Activated CD4-positive, CD25-positive, alpha-beta regulatory T cell treated with anti-CD3 and anti-CD28 coated beads, Interleukin-2, amount 50 U/mL, for 72 hours (primary cell): ENCODE data around the gene CEP44.
"Not testable (repeated sequence)": the region's sequence is repeated elsewhere in the genome, so short reads cannot be mapped to it uniquely, and the experiment has no call there.

ENCODE experiments used
- DNase-seq: peaks from one replicate; pipeline ENCODE4 v3.0.0; 2021

The CEP44 gene

DNA sequence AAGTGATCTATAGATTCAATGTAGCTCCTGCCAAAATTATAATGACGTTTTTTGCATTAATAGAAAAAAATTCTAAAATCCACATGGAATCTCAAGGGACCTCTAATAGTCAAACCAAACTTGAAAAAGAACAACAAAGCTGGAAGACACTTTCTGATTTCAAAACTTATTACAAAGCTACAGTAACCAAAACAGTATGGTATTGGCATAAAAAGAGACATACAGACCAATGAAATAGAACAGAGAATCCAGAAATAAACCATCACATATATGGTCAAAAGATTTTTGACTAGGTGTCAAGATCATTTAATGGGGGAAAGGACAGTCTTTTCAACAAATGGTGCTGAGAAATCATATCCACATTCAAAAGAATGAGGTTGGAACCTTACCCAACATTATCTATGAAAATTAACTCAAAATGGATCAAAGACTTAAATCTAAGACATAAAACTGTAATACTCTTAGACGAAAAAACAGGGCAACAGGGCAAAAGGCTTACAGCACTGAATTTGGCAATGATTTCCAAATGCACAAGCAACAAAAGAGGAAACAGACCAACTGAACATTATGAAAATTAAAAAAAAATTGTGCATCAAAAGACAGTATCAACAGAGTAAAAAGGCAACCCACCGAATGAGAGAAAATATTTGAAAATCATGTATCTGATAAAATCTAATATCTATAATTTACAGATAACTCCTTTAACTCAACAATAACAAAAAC lies 4.1 kb upstream of the CEP44 start:
- no peak for DNase-seq

GRCh38 chr4:174281182-174281737 lies 2.5 kb upstream of the CEP44 start:
- DNase-seq, result no peak

GRCh38 chr4:174281901-174282300 lies 1.8 kb upstream of the CEP44 start:
- no peak for DNase-seq

GRCh38 chr4:174282836-174283506 lies 740 bp upstream of the CEP44 start:
- DNase-seq, result peak; percentile 67

DNA sequence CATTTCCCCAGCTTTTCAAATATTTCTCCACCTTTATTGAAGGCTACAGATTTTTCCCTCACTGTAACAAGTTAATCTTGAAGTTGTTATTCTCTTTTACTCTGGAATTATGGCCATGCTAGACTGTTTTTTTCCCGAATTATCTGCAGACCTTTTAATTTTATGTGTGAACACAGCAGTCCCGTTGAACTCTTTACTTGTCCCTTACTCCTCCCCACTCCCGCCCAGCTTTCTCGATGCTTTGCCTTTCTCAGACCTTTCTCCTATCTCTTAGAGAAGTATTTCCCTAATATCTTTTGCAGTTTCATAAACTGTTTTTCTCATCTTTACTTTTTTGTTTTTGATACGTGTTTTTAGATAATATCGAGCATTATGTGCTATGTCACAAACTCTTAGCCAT lies 776 bp downstream of the CEP44 start:
- DNase-seq, result no peak

DNA sequence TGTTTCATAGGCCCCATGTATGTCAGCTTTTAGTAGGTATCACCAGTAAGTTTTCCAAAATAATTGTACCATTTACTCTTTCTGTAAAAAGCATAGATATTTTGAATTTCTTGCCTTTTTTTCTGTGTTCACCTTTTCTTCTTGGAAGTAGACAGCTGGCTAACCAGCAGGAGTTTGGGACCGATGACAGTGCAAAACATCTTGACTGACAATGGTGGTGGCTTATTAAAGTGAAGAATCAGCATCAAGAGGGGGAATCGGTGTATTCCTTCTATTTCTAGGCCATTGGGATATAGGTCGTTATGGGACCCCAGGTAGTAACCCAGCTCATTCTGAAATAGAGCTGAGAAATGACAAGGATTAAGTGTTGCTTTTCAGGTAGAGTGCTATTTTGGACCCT lies 3.2 kb downstream of the CEP44 start:
- DNase-seq, result no peak

DNA sequence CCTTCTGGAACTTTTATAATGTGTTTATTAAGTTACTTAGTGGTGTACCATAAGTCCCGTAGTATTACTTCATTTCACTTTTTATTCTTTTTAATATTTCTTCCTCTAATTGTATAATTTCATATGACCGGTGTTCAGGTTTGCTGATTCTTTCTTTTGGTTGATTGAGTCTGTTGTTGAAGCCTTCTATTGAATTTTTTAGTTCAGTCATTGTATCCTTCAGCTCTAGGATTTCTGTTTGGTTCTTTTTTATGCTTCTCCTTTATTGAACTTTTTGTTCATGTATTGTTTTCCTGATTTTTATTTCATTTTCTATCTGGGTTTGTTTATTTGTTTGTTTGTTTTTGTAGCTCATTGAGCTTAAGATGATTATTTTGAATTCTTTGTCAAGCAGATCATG lies 8.8 kb downstream of the CEP44 start:
- no peak for DNase-seq

DNA sequence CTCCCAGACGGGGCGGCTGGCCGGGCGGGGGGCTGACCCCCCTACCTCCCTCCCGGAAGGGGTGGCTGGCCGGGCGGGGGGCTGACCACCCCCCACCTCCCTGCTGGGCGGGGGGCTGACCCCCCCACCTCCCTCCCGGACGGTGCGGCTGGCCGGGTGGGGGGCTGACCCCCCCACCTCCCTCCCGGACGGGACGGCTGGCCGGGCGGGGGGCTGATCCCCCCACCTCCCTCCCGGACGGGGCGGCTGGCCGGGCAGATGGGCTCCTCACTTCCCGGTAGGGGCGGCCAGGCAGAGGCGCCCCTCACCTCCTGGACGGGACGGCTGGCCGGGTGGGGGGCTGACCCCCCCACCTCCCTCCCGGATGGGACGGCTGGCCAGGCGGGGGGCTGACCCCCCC lies 10.9 kb downstream of the CEP44 start:
- not testable (repeated sequence) for DNase-seq

DNA sequence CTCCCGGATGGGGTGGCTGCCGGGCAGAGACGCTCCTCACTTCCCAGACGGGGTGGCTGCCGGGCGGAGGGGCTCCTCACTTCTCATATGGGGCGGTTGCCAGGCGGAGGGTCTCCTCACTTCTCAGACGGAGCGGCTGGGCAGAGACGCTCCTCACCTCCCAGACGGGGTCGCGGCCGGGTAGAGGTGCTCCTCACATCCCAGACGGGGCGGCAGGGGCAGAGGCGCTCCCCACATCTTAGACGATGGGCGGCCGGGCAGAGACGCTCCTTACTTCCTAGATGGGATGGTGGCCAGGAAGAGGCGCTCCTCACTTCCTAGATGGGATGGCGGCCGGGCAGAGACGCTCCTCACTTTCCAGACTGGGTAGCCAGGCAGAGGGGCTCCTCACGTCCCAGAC lies 11.4 kb downstream of the CEP44 start:
- not testable (repeated sequence) for DNase-seq

DNA sequence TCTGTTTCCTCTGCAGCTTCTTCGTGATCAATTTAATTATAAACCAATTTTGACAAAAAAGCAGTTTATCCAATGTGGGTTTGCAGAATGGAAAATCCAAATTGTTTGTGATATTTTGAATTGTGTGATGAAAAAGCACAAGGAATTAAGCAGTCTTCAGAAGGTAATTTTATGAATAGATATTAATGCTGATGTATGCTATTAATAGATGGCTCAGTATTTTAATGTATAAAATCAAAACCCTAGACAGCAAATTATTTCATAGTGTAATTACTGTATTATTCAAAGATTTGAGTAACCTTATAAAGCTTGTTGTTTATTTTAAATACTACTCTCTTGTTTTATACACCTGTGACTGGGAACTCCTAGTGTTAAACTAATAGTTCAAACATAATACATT lies 20.0 kb downstream of the CEP44 start:
- no peak for DNase-seq

GRCh38 chr4:174304664-174305063 lies 21.0 kb downstream of the CEP44 start:
- DNase-seq, result no peak

- no peak for DNase-seq
These were observed 22.2 kb downstream of the CEP44 start for GRCh38 chr4:174305961-174306360.

DNA sequence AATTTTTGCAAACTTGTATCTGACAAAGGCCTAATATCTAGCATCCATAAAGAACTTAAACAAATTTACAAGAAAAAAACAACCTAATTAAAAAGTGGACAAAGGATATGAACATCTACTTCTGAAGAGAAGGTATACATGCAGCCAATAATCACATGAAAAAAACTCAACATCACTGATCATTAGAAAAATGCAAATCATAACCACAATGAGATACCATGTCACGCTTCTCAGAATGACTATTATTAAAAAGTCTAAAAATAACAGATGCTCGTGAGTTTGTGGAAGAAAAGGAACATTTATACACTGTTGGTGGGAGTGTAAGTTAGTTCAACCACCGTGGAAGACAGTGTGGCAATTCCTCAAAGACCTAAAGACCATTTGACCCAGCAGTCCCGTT lies 24.0 kb downstream of the CEP44 start:
- DNase-seq, result no peak

GRCh38 chr4:174312993-174313392 lies 29.3 kb downstream of the CEP44 start:
- no peak for DNase-seq

DNA sequence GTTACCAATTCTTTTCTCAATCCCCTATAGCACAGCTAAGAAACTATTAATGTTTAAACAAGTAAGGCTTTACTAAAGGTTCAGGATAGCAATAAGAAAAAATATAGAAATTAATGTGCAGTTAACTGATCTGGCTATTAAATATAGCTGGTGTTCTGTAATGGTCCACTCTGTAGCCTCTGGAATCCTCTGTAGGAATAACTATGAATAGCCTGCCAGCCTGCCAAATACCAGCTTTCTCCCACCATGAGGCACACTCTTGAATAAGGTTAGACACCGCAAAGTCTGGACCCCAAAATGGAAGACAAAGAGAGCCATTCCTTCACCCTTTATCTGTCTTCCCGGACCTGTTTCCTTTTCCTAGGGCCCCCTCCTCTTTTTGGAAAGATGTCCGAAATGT lies 30.6 kb downstream of the CEP44 start:
- no peak for DNase-seq

GRCh38 chr4:174314770-174315169 lies 31.1 kb downstream of the CEP44 start:
- no peak for DNase-seq

- no peak for DNase-seq
These were observed 32.8 kb downstream of the CEP44 start for GRCh38 chr4:174316546-174316945.

GRCh38 chr4:174316954-174317353 lies 33.2 kb downstream of the CEP44 start:
- no peak for DNase-seq

GRCh38 chr4:174317531-174317930 lies 33.8 kb downstream of the CEP44 start:
- no peak for DNase-seq

DNA sequence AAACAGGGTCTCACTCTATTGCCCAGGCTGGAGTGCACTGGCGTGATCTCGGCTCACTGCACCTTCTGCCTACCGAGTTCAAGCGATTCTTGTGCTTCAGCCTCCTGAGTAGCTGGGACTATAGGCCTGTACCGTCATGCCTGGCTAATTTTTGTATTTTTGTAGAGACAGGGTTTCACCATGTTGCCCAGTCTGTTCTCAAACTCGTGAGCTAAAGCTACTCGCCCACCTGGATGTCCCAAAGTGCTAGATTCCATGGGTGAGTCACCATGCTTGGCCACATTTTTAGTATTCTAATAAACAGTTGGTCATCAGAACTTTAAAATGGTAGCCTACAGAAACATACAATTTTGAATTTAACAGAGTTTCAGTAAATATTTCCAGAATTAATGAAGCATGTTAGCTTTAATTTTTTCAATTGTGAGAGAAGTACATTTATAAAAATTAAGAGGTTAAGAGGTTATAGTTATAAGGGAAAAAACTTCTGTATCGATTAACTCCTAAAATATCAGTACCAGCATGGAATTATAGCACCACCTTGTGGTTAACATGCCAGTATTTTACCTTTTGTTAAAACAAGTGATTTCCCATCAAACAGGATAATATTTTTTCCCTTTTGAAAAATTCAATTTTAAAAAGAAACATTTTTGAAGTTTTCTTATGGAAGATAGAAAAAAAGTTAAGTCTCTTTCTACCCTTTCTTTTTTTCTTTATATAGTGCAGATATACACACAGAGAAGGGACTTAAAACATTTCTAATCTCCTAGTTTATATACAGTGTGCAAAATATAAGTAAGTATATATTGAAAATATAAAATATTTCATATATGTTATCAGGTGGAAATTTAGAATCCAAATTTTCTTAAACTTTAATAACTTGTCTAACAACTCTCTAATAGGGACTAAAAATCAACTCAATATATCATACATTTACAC lies 35.4 kb downstream of the CEP44 start:
- no peak for DNase-seq

- DNase-seq, result no peak
These were observed 36.9 kb downstream of the CEP44 start for GRCh38 chr4:174320494-174321199.

- DNase-seq, result no peak
These were observed 40.5 kb downstream of the CEP44 start for GRCh38 chr4:174324236-174324635.

GRCh38 chr4:174324725-174325124 lies 41.0 kb downstream of the CEP44 start:
- DNase-seq, result no peak
